ENCODE results near the gene SI.
"Not testable (repeated sequence)": the region's sequence is repeated elsewhere in the genome, so short reads cannot be mapped to it uniquely, and the experiment has no call there.

Gene SI

DNA sequence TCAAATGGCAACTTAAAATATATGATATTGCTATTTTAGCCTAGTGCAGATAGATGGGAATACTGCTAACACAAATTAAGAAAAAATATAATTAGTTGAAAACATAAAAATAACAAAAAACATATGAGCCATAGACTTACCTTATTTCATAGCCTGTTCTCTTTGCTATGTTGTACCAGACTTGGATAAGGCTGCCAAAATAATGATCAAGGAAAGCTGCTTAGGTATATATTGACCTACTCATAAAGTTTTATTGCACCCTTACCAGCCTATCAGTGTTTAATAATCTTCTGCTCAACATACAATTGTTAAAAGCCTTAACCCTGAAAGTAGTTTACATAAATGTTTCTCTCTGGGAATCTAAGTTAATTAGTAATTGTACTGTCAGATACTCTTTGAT lies at the start of gene SI:
Gene SI, minus strand, starts transcription at position 204 of the 400 bp plus-strand sequence. CDS start 2,484 bp downstream, outside the sequence.
- in situ Hi-C loops (cut with HindIII; ENCODE audit: low sequenced_read_pairs): no loop called here

DNA sequence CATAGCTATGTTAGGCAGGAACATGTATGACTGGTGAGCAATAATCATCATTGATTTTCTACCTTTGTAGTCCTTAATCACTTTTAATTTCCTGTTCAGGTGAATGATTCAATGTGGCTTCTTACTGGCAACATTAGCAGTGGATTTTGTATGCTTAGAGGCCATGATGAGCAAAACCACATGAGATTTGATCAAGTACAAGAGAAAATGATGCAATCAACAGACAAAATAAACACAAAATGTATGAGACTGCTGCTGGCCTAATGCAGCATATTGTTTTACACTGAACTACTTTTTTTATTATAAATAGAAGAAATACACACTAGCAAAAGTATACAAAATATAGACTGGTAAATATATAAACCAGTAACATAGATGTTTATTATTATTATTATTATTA lies 47.5 kb upstream of the SI start:
- in situ Hi-C loops (cut with HindIII; ENCODE audit: low sequenced_read_pairs): no loop called here

DNA sequence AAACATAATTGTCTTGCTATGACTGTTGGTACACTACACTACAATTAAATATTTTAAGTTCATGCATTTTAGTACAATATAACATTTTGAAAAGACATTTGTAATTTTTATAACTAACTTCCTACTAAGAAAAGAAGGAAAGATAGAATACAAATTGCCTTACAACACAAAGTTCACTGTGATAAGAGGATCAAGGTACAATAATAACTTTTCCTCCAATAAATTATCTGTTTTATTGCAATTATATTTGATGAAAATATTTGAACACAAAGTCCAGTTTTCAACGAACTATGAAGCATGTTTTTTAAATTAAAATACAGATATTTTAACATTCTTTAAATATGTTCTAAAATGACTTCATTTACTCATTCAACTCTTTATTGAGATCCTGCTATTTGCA lies 33.1 kb upstream of the SI start:
- in situ Hi-C loops (cut with HindIII; ENCODE audit: low sequenced_read_pairs): no loop called here

DNA sequence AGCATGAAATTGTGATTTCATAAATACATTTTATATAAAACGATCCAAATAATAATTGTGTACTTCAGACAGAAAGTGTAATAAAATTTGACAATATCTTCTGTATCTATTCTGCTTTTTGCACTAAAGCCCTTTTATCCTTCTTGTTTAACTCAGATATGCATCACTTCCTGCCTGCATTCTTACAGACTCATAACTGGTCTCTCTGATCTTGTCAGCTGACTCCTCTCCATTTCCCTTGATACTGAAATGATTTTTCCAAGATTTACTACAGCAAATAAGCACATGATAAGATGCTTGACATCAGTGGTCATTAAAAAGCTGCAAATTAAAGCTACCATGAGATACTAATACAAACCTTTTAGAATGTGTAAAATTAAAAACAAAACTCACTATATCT lies 25.3 kb upstream of the SI start:
- in situ Hi-C loops (cut with HindIII; ENCODE audit: low sequenced_read_pairs): no loop called here

DNA sequence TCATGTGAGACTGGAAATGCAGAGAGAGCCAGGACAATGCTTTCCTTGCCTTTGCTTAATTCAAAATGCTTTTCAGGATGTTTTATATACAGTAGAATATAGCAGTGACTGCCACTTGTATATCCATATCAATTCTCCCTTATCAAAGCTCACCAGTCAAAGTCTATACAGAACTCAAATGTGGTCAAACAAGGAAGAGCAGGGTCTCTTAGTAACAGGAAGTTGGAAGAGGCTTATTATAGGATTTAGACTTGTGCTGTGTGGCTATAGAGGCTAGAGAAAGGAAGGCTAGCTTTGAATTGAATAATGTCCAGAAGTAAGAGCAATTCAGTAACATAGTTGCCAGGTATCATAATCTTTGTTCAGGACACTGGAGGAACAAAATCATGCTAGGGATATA lies 4.4 kb upstream of the SI start:
- in situ Hi-C loops (cut with HindIII; ENCODE audit: low sequenced_read_pairs): no loop called here

DNA sequence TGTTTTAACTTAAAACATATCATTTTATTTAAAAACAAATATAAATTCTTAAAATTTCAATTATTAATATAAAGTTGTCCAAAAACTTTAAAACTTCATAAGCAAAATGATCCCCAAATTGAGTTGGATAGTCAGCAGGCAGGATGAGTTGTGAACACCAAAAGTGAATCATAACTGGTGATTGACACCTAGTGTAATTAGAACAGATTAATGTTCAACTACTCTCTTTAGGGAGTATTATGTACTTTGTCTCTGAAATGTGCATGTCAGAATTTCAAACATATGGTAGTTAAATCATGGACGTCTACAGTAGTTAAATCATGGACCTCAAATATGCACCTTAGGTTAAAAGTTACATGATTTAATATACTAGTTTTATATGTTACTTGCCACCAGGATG lies 2.9 kb upstream of the SI start:
- in situ Hi-C loops (cut with HindIII; ENCODE audit: low sequenced_read_pairs): no loop called here

DNA sequence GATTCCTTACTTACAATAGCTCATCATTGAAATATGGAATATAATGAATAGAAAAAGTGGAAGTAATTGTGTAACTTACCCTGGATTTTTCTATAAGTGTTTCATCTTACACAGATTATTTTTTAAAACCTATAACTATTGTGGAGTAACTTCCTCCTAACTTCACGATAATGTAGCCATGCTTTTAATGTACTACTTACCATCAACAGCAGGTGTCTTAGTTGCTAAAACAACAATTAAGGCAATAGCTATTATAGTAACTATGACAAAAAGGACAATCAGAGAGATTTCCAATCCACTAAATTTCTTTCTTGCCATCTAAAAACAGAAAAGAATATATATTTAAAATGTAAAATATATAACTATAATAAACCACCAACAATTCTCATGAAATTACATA lies 2.6 kb downstream of the SI start:
- in situ Hi-C loops (cut with HindIII; ENCODE audit: low sequenced_read_pairs): no loop called here

DNA sequence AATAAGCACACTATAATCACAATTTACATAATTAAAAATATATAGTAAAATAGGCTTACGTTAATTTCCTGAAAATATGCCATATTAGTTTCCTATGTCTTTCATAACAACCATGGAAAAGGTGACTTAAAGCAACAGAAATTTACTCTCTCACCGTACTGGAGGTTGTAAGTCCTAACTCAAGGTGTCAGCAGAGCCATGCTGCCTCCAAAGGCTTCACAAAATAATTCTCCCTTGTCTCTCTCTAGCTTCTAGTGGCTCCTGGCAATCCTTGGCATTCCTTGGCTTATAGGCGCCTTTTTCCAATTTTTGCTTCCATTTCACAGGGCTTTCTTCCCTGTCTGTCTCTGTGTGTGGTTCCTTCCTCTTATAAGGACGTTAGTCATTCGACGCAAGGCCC lies 7.6 kb downstream of the SI start:
- in situ Hi-C loops (cut with HindIII; ENCODE audit: low sequenced_read_pairs): no loop called here

DNA sequence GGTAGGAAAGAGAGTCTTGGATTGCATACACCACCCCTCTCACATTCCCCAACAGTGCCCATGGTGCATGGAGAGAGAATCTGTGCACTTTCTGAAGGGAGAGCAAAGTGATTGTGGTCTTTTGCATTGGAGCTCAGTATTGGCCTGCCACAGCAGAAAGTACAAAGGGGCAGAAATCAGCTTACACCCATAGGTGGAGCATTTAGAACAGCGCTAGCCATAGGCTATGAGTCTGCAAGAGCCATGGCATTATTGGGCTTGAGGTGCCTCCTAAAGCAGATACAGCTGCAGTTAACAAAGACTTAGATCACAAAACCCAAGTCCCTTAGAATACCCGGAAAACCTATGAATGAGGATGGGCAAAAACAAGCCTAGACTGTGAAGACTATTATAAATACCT lies 21.8 kb downstream of the SI start:
- in situ Hi-C loops (cut with HindIII; ENCODE audit: low sequenced_read_pairs): no loop called here

DNA sequence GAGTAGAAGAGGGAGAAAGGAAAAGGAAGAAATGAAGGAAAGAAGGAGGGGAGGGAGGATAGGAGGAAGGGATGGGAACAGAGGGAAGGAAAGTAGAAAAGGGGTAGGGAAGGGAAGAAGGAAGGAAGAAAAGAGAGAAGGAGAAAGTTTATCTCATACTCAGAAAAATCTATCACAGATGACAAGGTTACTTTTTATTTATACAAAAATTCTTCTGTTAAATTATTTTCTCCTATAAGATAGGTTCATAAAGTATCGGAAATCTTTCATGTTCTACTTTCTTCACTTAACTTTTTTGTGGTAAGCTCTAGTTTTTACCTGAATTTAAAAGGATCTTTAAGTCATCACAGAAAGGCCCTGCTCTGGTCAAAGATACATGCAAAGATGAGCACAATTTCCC lies 38.1 kb downstream of the SI start:
- in situ Hi-C loops (cut with HindIII; ENCODE audit: low sequenced_read_pairs): no loop called here

DNA sequence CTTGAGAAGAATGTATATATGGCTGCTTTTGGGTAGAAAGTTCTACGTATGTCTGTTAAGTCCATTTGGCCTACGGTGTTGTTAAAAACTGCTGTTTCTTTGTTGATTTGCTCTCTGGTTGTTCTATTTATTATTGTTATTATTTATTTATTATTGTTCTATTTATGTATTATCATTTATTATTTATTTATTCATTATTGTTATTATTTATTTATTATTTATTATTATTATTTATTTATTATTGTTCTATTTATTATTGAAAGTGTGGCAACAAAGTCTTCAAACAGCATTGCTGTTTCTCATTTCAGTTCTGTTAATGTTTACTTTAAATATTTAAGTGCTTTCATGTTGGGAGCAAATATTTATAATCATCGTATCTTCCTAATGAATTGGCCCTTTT lies 66.7 kb downstream of the SI start:
- in situ Hi-C loops (cut with HindIII; ENCODE audit: low sequenced_read_pairs): no loop called here

DNA sequence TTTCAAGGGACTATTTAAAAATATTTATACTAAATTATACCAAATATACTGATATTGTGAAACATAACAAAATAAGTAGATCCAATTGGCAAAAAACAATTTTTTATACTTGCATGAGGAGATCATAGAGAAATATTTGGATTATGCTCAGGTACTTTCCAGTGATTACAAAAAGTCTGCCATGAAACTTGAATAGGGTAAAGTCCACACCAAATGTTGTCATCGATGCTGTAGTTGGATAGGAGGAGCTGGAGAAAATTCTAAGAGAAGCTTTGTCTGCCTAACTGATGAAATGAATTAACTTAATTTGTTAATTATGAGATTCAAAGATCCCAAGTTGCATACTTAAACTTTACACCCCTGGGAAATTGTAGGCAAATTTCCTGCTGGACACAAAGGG lies 93.3 kb downstream of the SI start:
- in situ Hi-C loops (cut with HindIII; ENCODE audit: low sequenced_read_pairs): no loop called here

DNA sequence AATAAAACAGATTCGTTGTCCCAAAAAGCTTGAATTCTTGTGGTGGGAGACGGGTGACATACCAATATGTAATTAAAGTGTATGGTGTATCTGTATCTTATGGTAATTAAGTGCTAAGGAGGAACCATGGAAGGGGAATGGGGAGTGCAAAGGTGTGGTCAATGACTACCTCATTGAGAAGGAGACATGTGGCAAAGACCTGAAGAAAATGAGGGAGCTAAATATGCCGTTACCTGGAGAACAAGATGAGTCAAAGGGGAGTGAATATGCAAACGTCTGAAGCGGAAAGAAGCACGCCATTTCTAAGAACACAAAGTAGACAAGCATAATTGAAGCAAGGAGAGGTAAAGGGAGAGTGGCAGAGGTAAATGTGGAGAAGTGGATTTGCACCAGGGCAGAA lies 115.7 kb downstream of the SI start:
- in situ Hi-C loops (cut with HindIII; ENCODE audit: low sequenced_read_pairs): no loop called here

DNA sequence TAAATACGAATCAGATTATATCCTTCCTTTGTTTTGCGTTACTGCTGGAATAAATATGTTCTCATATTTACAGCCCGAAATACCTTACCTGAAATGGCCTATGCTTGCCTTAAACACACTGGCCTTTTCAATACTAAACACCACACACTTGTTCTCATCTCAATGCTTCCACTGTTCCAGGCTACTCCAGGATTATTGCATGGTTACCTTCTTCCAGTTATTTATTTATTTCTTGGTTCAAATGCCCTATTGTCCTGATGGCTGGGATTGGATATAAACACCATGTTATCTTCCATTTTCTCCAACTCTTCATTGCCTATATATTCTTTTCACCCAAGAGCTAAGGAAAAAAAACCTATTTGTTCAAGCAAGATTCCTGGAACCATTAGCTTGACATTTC lies 125.3 kb downstream of the SI start:
- in situ Hi-C loops (cut with HindIII; ENCODE audit: low sequenced_read_pairs): no loop called here

DNA sequence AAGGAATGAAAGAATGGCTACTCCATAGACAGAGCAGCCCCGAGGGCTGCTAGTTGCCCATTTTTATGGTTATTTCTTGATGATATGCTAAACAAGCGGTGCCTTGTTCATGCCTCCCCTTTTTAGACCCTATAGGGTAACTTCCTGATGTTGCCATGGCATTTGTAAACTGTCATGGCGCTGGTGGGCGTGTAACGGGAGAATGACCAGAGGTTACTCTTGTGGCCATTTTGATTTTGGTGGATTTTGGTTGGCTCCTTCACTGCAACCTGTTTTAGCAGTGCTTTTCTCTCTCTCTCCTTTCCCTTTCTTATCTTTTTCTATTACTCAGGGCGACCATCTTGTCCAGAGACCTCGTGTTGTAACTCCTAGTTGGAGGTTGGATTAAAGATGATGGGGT lies 126.9 kb downstream of the SI start:
- in situ Hi-C loops (cut with HindIII; ENCODE audit: low sequenced_read_pairs): not testable (repeated sequence)

DNA sequence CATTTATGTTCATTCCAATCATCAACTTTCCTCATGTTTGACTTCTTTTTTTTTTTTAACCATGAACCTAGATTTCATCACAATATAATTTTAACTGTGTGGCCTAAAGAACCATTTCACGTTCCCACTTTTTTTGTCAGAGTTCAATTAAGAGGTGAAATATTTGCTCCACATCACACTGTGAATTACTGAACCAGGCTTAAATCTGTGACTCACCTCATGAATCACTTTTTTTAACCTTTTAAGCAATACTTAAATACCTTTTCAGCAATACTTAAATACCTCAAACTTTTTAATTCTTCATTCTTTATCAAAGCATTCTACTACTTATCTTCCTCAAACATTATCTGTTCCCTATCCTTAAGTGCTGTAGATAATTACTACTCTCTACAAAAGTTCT lies 137.6 kb downstream of the SI start:
- in situ Hi-C loops (cut with HindIII; ENCODE audit: low sequenced_read_pairs): no loop called here

DNA sequence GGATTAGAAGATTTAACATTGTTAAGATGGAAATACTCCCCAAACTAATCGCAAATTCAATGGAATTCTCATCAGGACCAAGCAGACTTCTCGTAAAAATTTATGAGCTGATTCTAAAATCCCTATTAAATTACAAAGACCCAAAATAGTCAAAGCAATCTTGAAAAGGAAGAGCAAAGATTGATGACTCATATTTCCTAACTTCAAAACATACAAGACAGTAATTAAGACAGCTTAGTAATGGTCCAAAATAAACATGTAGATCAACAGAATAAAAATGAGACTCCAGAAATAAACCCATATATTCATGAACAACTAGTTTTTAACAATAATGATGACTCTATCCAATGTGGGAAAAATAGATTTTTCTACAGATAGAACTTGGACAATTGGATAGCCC lies 148.7 kb downstream of the SI start:
- in situ Hi-C loops (cut with HindIII; ENCODE audit: low sequenced_read_pairs): no loop called here
